GM12878 (cell line): Measurements from ENCODE around the gene CTSW. TPM values are rescaled to one million over a fixed set of nuclear protein-coding genes. Genes with fewer than 3 reads are reported as not detected.

Experiments used
- ATF3 ChIP-seq: IDR thresholded peaks from 2 replicates; pipeline ENCODE4 v1.6.1; 2011; ENCODE audit warnings: low read depth, mild to moderate bottlenecking, low read length, moderate library complexity, borderline replicate concordance; ENCODE audit errors: extremely low read depth
- ATF7 ChIP-seq: fragments of 450-650 bp; IDR thresholded peaks from 2 replicates; pipeline ENCODE4 v1.6.1; 2016; ENCODE audit warnings: low read depth, mild to moderate bottlenecking
- BCL3 ChIP-seq: IDR thresholded peaks from 2 replicates; pipeline ENCODE4 v1.6.1; 2011; ENCODE audit warnings: borderline replicate concordance, low read depth, mild to moderate bottlenecking, moderate library complexity, low read length; ENCODE audit not compliant: insufficient read depth, poor library complexity, severe bottlenecking
- E2F4 ChIP-seq: IDR thresholded peaks from 2 replicates; pipeline ENCODE4 v1.6.1; 2012; ENCODE audit warnings: low read depth, low read length, improper control_type of control experiment
- E2F8 ChIP-seq: fragments of 450-650 bp; IDR thresholded peaks from 2 replicates; pipeline ENCODE4 v1.6.1; 2018; ENCODE audit warnings: mild to moderate bottlenecking, low read depth, moderate library complexity; ENCODE audit not compliant: partially characterized antibody
- E4F1 ChIP-seq: fragments of 450-650 bp; IDR thresholded peaks from 2 replicates; pipeline ENCODE4 v1.6.1; 2018; ENCODE audit warnings: borderline replicate concordance, mild to moderate bottlenecking; ENCODE audit not compliant: partially characterized antibody
- EP300 ChIP-seq, 2 experiments: fragments of 150-350 bp in 1 of 2; IDR thresholded peaks; 2 replicates each; pipeline ENCODE4 v1.6.1; 2011 to 2012; ENCODE audit warnings: low read depth in 2 of 2, low read length in 2 of 2, borderline replicate concordance in 1 of 2, improper control_type of control experiment in 1 of 2, inconsistent platforms in 1 of 2; ENCODE audit not compliant: control insufficient read depth in 1 of 2
- ETV6 ChIP-seq, 2 experiments: fragments of 450-650 bp in 1 of 2; IDR thresholded peaks in 1 of 2; conservative IDR thresholded peaks in 1 of 2; 2 replicates each; pipeline ENCODE4 v1.6.1; 2014; ENCODE audit warnings: antibody characterized with exemption in 1 of 2, borderline replicate concordance in 1 of 2, low read depth in 1 of 2, mild to moderate bottlenecking in 1 of 2, moderate library complexity in 1 of 2
- MAX ChIP-seq: IDR thresholded peaks from 2 replicates; pipeline ENCODE4 v1.6.1; 2012; ENCODE audit warnings: low read depth, low read length, improper control_type of control experiment
- MLLT1 ChIP-seq: fragments of 450-650 bp; IDR thresholded peaks from 2 replicates; pipeline ENCODE4 v1.6.1; 2016; ENCODE audit warnings: mild to moderate bottlenecking
- MXI1 ChIP-seq: fragments of 150-350 bp; IDR thresholded peaks from 2 replicates; pipeline ENCODE4 v1.6.1; 2011; ENCODE audit warnings: low read depth, mild to moderate bottlenecking, inconsistent platforms, low read length, improper control_type of control experiment
- PAX8 ChIP-seq: fragments of 450-650 bp; IDR thresholded peaks from 2 replicates; pipeline ENCODE4 v1.6.1; 2017; ENCODE audit warnings: mild to moderate bottlenecking, moderate library complexity
- RAD21 ChIP-seq: IDR thresholded peaks from 2 replicates; pipeline ENCODE4 v1.6.1; 2011; ENCODE audit warnings: mild to moderate bottlenecking, low read depth, low read length, moderate library complexity; ENCODE audit not compliant: insufficient read depth
- TAF1 ChIP-seq: IDR thresholded peaks from 2 replicates; pipeline ENCODE4 v1.6.1; 2011; ENCODE audit warnings: mild to moderate bottlenecking, low read depth, low read length, borderline replicate concordance
- ZNF274 ChIP-seq: IDR thresholded peaks from one replicate; pipeline ENCODE4 v1.8.0; 2011; ENCODE audit not compliant: insufficient read length, insufficient read depth
- ZNF622 ChIP-seq: fragments of 450-650 bp; IDR thresholded peaks from 2 replicates; pipeline ENCODE4 v1.6.1; 2017; ENCODE audit warnings: mild to moderate bottlenecking, inconsistent platforms
- polyA plus RNA-seq, 11 experiments: library from polyadenylated mRNA; depleted of rRNA in 4 of 11; unstranded in 6 of 11; stranded (reverse) in 5 of 11; fragments of >200 nt; fragmentation: Nextera tagmentation in 4 of 11; fragmentation: Illumina TruSeq in 1 of 11; extraction: Ambion mirVana in 4 of 11; extraction: Trizol in 1 of 11; gene quantifications; 1 replicate in 1 of 11; 2 replicates in 10 of 11; pipeline versions ENCODE4 v1.2.1 to v1.2.3, GENCODE V29; 2011 to 2016; ENCODE audit warnings: inconsistent platforms in 2 of 11, missing spikeins in 2 of 11, low read depth in 1 of 11
- total RNA-seq, 4 experiments: library from RNA; depleted of rRNA in 3 of 4; stranded (reverse); fragments of >200 nt in 3 of 4; fragmentation: Illumina TruSeq in 1 of 4; extraction: Trizol in 1 of 4; gene quantifications; 2 replicates each; pipeline versions ENCODE4 v1.2.1 to v1.2.3, GENCODE V29; 2013 to 2021

The CTSW gene
- total and polyA plus RNA-seq, 10 of the 15 experiments (the other 5 are each of a cell fraction or from before 2014, with no cell fraction given), result 0.53 to 12.0 (median 1.7) TPM

- peak; percentile 29 for TF ChIP-seq E4F1
- TF ChIP-seq ATF3, result peak; percentile 65; the same call in 1 of the 2 replicates
- no peak for TF ChIP-seq E2F4
- peak; percentile 30 for TF ChIP-seq BCL3
- TF ChIP-seq ETV6 (conservative IDR thresholded peaks at IDR 0.05 in 1 of 2, IDR thresholded peaks at IDR 0.05 in 1 of 2; ENCODE audit: borderline replicate concordance in 1 of 2, low read depth in 1 of 2), result 0 out of 4 replicates have a peak, but pooled peaks of 1 of the 2 experiments have one; percentile 8
- TF ChIP-seq MXI1, result peak; percentile 80
- TF ChIP-seq ZNF274, result no peak
- no peak for TF ChIP-seq RAD21
- no peak for TF ChIP-seq ATF7
- 0 out of 2 replicates have a peak, but pooled peaks have one; percentile 51 for TF ChIP-seq MLLT1
- no peak for TF ChIP-seq PAX8
- TF ChIP-seq E2F8, result peak; percentile 85
- no peak for TF ChIP-seq ZNF622
- TF ChIP-seq TAF1, result 0 out of 2 replicates have a peak, but pooled peaks have one; percentile 49
- TF ChIP-seq EP300 (IDR thresholded peaks at IDR 0.05; ENCODE audit: borderline replicate concordance in 1 of 2, control insufficient read depth in 1 of 2, low read depth in 2 of 2, low read length in 2 of 2), result no peak
- TF ChIP-seq MAX, result peak; percentile 63; the same call in 1 of the 2 replicates
These were observed 22.7 kb upstream of the CTSW start (continued) for GRCh38 chr11:65856689-65857499.
